ENCODE measurements around the gene GFPT2.

GFPT2 gene

GRCh38 chr5:180330270-180330648, 22.9 kb downstream of the GFPT2 start:
- H2BK12ac ChIP-seq (ENCODE audit: low read length in 2 of 2) = no peak overlapping the region
- H3K79me1 ChIP-seq (replicated peaks; ENCODE audit: low read length, poor library complexity, severe bottlenecking) = peaks cover 10% of the 10 kb centered on the region
- peaks cover 41% of the 10 kb centered on the region for H3K4me1 ChIP-seq (ENCODE audit: control insufficient read depth, insufficient read depth, low read depth, low read length)
- peaks cover 33 to 74% of the 10 kb centered on the region in 2 experiments for H3K36me3 ChIP-seq (ENCODE audit: control insufficient read depth in 1 of 2, insufficient read depth in 2 of 2, low read depth in 1 of 2, low read length in 2 of 2)
- no peak overlapping the region for H2BK5ac ChIP-seq (ENCODE audit: low read depth, low read length, poor library complexity, severe bottlenecking)
- no peak overlapping the region for H2AK5ac ChIP-seq (ENCODE audit: low read length, severe bottlenecking)
- H2AFZ ChIP-seq (ENCODE audit: low read depth, low read length) = no peak overlapping the region
- no peaks in the 10 kb centered on the region for H3K27me3 ChIP-seq (ENCODE audit: control insufficient read depth in 1 of 2, insufficient read depth in 1 of 2, low read length in 2 of 2)
- H2BK120ac ChIP-seq (ENCODE audit: low read depth, low read length) = no peak overlapping the region
- H3K4ac ChIP-seq (ENCODE audit: low read depth in 1 of 2, low read length in 2 of 2) = no peak overlapping the region
- H3K23ac ChIP-seq (ENCODE audit: low read length in 2 of 2) = no peak overlapping the region
- no peak overlapping the region for H2BK15ac ChIP-seq (ENCODE audit: low read depth, poor library complexity, severe bottlenecking)
- H3K4me2 ChIP-seq (ENCODE audit: low read length, poor library complexity, severe bottlenecking) = no peak overlapping the region
- H3K18ac ChIP-seq (ENCODE audit: low read depth in 1 of 2, low read length in 2 of 2) = no peak overlapping the region
- H4K8ac ChIP-seq (ENCODE audit: low read length) = no peak overlapping the region
- no peak overlapping the region for H3K14ac ChIP-seq (ENCODE audit: low read length in 2 of 2)
- WGBS = 76% methylated on average over 5 of the region's 5 CpGs
- peak overlapping the region in 1 of 2 experiments; percentile 23 for H3K4me3 ChIP-seq (ENCODE audit: insufficient read depth in 1 of 2, low read depth in 1 of 2, low read length in 2 of 2)
- H3K27ac ChIP-seq (ENCODE audit: low read length, poor library complexity, severe bottlenecking) = peak overlapping the region; percentile 96
- no peak overlapping the region for H4K91ac ChIP-seq (ENCODE audit: low read length)
- H3K9me3 ChIP-seq (ENCODE audit: control insufficient read depth, low read length) = no peaks in the 10 kb centered on the region
- H3K9ac ChIP-seq (ENCODE audit: low read length) = peak overlapping the region; percentile 68
- DNase-seq = no peak

- peak overlapping the region in 1 of 2 experiments; percentile 66 for H2BK12ac ChIP-seq (ENCODE audit: low read length in 2 of 2)
- peaks cover 10% of the 10 kb centered on the region for H3K79me1 ChIP-seq (replicated peaks; ENCODE audit: low read length, poor library complexity, severe bottlenecking)
- no peak overlapping the region for H3K4me2 ChIP-seq (ENCODE audit: low read length, poor library complexity, severe bottlenecking)
- no peak overlapping the region for H2AFZ ChIP-seq (ENCODE audit: low read depth, low read length)
- H3K27ac ChIP-seq (ENCODE audit: low read length, poor library complexity, severe bottlenecking) = no peak overlapping the region
- H3K4me3 ChIP-seq (ENCODE audit: insufficient read depth in 1 of 2, low read depth in 1 of 2, low read length in 2 of 2) = peak overlapping the region in 1 of 2 experiments; percentile 23
- 97% methylated on average over 8 of the region's 8 CpGs for WGBS
- H3K14ac ChIP-seq (ENCODE audit: low read length in 2 of 2) = peak overlapping the region in 1 of 2 experiments; percentile 79
- H2BK120ac ChIP-seq (ENCODE audit: low read depth, low read length) = no peak overlapping the region
- peak overlapping the region in 1 of 2 experiments; percentile 59 for H3K18ac ChIP-seq (ENCODE audit: low read depth in 1 of 2, low read length in 2 of 2)
- no peak overlapping the region for H2BK5ac ChIP-seq (ENCODE audit: low read depth, low read length, poor library complexity, severe bottlenecking)
- no peak overlapping the region for H2BK15ac ChIP-seq (ENCODE audit: low read depth, poor library complexity, severe bottlenecking)
- H4K91ac ChIP-seq (ENCODE audit: low read length) = no peak overlapping the region
- no peak overlapping the region for H3K23ac ChIP-seq (ENCODE audit: low read length in 2 of 2)
- peak overlapping the region; percentile 68 for H3K9ac ChIP-seq (ENCODE audit: low read length)
- H4K8ac ChIP-seq (ENCODE audit: low read length) = peak overlapping the region; percentile 45
- H3K4me1 ChIP-seq (ENCODE audit: control insufficient read depth, insufficient read depth, low read depth, low read length) = peaks cover 45% of the 10 kb centered on the region
- H2AK5ac ChIP-seq (ENCODE audit: low read length, severe bottlenecking) = peak overlapping the region; percentile 29
- H3K9me3 ChIP-seq (ENCODE audit: control insufficient read depth, low read length) = no peaks in the 10 kb centered on the region
- peak overlapping the region in 1 of 2 experiments; percentile 57 for H3K4ac ChIP-seq (ENCODE audit: low read depth in 1 of 2, low read length in 2 of 2)
- no peaks in the 10 kb centered on the region for H3K27me3 ChIP-seq (ENCODE audit: control insufficient read depth in 1 of 2, insufficient read depth in 1 of 2, low read length in 2 of 2)
- H3K36me3 ChIP-seq (ENCODE audit: control insufficient read depth in 1 of 2, insufficient read depth in 2 of 2, low read depth in 1 of 2, low read length in 2 of 2) = peaks cover 32 to 74% of the 10 kb centered on the region in 2 experiments
- DNase-seq = no peak
These were observed 23.4 kb downstream of the GFPT2 start for GRCh38 chr5:180329606-180330269.

- H2BK12ac ChIP-seq (ENCODE audit: low read length in 2 of 2) = no peak overlapping the region
- no peak overlapping the region for H3K23ac ChIP-seq (ENCODE audit: low read length in 2 of 2)
- WGBS = 89% methylated on average over 7 of the region's 7 CpGs
- H3K14ac ChIP-seq (ENCODE audit: low read length in 2 of 2) = no peak overlapping the region
- no peak overlapping the region for H3K18ac ChIP-seq (ENCODE audit: low read depth in 1 of 2, low read length in 2 of 2)
- DNase-seq = no peak
- peaks cover 10% of the 10 kb centered on the region for H3K79me1 ChIP-seq (replicated peaks; ENCODE audit: low read length, poor library complexity, severe bottlenecking)
- H2AFZ ChIP-seq (ENCODE audit: low read depth, low read length) = no peak overlapping the region
- no peak overlapping the region for H3K4me2 ChIP-seq (ENCODE audit: low read length, poor library complexity, severe bottlenecking)
- no peak overlapping the region for H2BK5ac ChIP-seq (ENCODE audit: low read depth, low read length, poor library complexity, severe bottlenecking)
- no peak overlapping the region for H2BK15ac ChIP-seq (ENCODE audit: low read depth, poor library complexity, severe bottlenecking)
- no peaks in the 10 kb centered on the region for H3K27me3 ChIP-seq (ENCODE audit: control insufficient read depth in 1 of 2, insufficient read depth in 1 of 2, low read length in 2 of 2)
- no peak overlapping the region for H3K4me3 ChIP-seq (ENCODE audit: insufficient read depth in 1 of 2, low read depth in 1 of 2, low read length in 2 of 2)
- no peak overlapping the region for H2AK5ac ChIP-seq (ENCODE audit: low read length, severe bottlenecking)
- peaks cover 28 to 74% of the 10 kb centered on the region in 2 experiments for H3K36me3 ChIP-seq (ENCODE audit: control insufficient read depth in 1 of 2, insufficient read depth in 2 of 2, low read depth in 1 of 2, low read length in 2 of 2)
- no peaks in the 10 kb centered on the region for H3K9me3 ChIP-seq (ENCODE audit: control insufficient read depth, low read length)
- peak overlapping the region; percentile 68 for H3K9ac ChIP-seq (ENCODE audit: low read length)
- H2BK120ac ChIP-seq (ENCODE audit: low read depth, low read length) = no peak overlapping the region
- peaks cover 45% of the 10 kb centered on the region for H3K4me1 ChIP-seq (ENCODE audit: control insufficient read depth, insufficient read depth, low read depth, low read length)
- no peak overlapping the region for H4K91ac ChIP-seq (ENCODE audit: low read length)
- no peak overlapping the region for H4K8ac ChIP-seq (ENCODE audit: low read length)
- H3K27ac ChIP-seq (ENCODE audit: low read length, poor library complexity, severe bottlenecking) = no peak overlapping the region
- H3K4ac ChIP-seq (ENCODE audit: low read depth in 1 of 2, low read length in 2 of 2) = no peak overlapping the region
These were observed 24.0 kb downstream of the GFPT2 start for GRCh38 chr5:180329138-180329435.

- Histone ChIP-seq H3K4me2 (ENCODE audit: low read length, poor library complexity, severe bottlenecking) (no peak overlapping the region), H3K18ac (ENCODE audit: low read depth in 1 of 2, low read length in 2 of 2) (no peak overlapping the region), H2AK5ac (ENCODE audit: low read length, severe bottlenecking) (no peak overlapping the region), H2AFZ (ENCODE audit: low read depth, low read length) (no peak overlapping the region), H2BK5ac (ENCODE audit: low read depth, low read length, poor library complexity, severe bottlenecking) (no peak overlapping the region), H3K36me3 (ENCODE audit: control insufficient read depth in 1 of 2, insufficient read depth in 2 of 2, low read depth in 1 of 2, low read length in 2 of 2) (peaks cover 25 to 74% of the 10 kb centered on the region in 2 experiments), H3K4ac (ENCODE audit: low read depth in 1 of 2, low read length in 2 of 2) (no peak overlapping the region), H2BK12ac (ENCODE audit: low read length in 2 of 2) (peak overlapping the region in 1 of 2 experiments; percentile 41), H3K14ac (ENCODE audit: low read length in 2 of 2) (no peak overlapping the region), H3K9ac (ENCODE audit: low read length) (peak overlapping the region; percentile 68), H3K79me1 (replicated peaks; ENCODE audit: low read length, poor library complexity, severe bottlenecking) (peaks cover 10% of the 10 kb centered on the region), H3K27me3 (ENCODE audit: control insufficient read depth in 1 of 2, insufficient read depth in 1 of 2, low read length in 2 of 2) (no peaks in the 10 kb centered on the region), H4K8ac (ENCODE audit: low read length) (peak overlapping the region; percentile 8), H4K91ac (ENCODE audit: low read length) (peak overlapping the region; percentile 62), H2BK120ac (ENCODE audit: low read depth, low read length) (no peak overlapping the region), H3K4me3 (ENCODE audit: insufficient read depth in 1 of 2, low read depth in 1 of 2, low read length in 2 of 2) (no peak overlapping the region), H3K23ac (ENCODE audit: low read length in 2 of 2) (no peak overlapping the region), H3K9me3 (ENCODE audit: control insufficient read depth, low read length) (no peaks in the 10 kb centered on the region), H2BK15ac (ENCODE audit: low read depth, poor library complexity, severe bottlenecking) (no peak overlapping the region), H3K27ac (ENCODE audit: low read length, poor library complexity, severe bottlenecking) (no peak overlapping the region), H3K4me1 (ENCODE audit: control insufficient read depth, insufficient read depth, low read depth, low read length) (peaks cover 44% of the 10 kb centered on the region)
- DNase-seq = peak; percentile 75
- WGBS = 81% methylated on average over 31 of the region's 31 CpGs
These were observed 24.6 kb downstream of the GFPT2 start for GRCh38 chr5:180328296-180329137.

Measured in mesenchymal stem cell (in vitro differentiated cells and primary cell).